Left ventricle myocardium inferior (tissue), 1 donor: Measurements from ENCODE around the gene DBH. TPM values are rescaled to one million over a fixed set of nuclear protein-coding genes. Genes with fewer than 3 reads are reported as not detected.
"Not testable (repeated sequence)": the region's sequence is repeated elsewhere in the genome, so short reads cannot be mapped to it uniquely, and the experiment has no call there.

Experiments used
- DNase-seq: peaks from one replicate; pipeline ENCODE4 v3.0.0-alpha.2; 2020
- H3K27ac ChIP-seq: fragments of 200-600 bp; replicated peaks from 2 replicates; pipeline ENCODE4 v1.8.0; 2021
- H3K27me3 ChIP-seq: fragments of 200-600 bp; 2 replicates; pipeline ENCODE4 v1.8.0; 2021; ENCODE audit warnings: low read depth
- H3K36me3 ChIP-seq: fragments of 200-600 bp; 2 replicates; pipeline ENCODE4 v1.8.0; 2021
- H3K4me1 ChIP-seq: fragments of 200-600 bp; 2 replicates; pipeline ENCODE4 v1.8.0; 2021
- H3K4me3 ChIP-seq: fragments of 200-600 bp; 2 replicates; pipeline ENCODE4 v1.8.0; 2021; ENCODE audit warnings: mild to moderate bottlenecking, moderate library complexity
- H3K9me3 ChIP-seq: fragments of 200-600 bp; replicated peaks from 2 replicates; pipeline ENCODE4 v1.8.0; 2021
- intact Hi-C: fragments of 100-400 bp; cut with micrococcal nuclease; formaldehyde crosslinking; loops from one replicate; pipeline ENCODE4 v1.11.0; 2022
- total RNA-seq: library from RNA; stranded (reverse); fragmentation: NEBNext Ultra II Directional; extraction: Animal tissue kit (Norgen Biotek cat#: 25700); gene quantifications from one replicate; pipeline ENCODE4 v1.2.1, GENCODE V29; 2021
- TF ChIP-seq, protein P1 (sequence below): fragments of 200-600 bp; IDR thresholded peaks from 2 replicates; pipeline ENCODE4 v1.8.0; 2021; ENCODE audit warnings: antibody characterized with exemption, mild to moderate bottlenecking, borderline replicate concordance
- donor health status: DM: no; HTN: yes; CAD: no; lungs with severe emphysema.

Gene DBH
- total RNA-seq, 1 donor from 2014 or later = not detected

DNA sequence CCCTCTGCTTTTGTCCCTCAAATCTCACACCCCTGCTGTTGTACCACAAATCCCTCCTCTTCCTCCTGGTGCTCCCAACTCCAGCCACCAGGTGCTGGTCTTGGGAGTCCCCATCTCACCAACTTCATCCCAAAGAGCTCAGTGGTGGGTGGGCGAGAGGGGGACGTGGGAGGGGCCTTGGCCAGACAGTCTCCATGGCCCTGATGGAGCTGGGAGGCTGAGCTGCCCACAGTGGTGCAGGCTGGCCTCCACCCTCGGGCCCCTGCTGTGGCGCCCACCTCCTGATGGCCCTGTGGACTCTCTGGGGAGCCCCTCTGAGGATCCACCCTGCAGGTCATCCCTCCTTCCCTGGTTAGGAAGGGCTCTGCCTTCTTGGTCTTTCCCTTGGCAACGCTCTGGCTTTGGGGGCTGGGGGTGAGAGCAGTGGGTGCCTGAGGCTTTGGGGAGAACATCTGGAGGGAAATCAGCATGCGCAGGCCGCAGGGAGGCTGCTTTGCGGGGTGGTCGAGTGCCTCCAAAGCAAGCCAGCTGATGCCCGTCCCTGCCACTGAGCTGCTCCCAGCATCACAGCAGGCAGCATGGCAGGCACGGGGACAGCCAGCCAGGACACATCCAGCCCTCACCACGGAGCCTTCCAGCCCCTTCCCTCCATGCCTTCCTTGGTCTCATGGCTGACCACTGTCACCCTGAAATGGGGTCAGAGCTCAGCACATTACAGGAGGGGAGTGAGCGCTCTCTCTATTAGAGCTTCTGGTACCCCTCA is 19.3 kb upstream of the DBH start:
- TF ChIP-seq, protein P1, sequence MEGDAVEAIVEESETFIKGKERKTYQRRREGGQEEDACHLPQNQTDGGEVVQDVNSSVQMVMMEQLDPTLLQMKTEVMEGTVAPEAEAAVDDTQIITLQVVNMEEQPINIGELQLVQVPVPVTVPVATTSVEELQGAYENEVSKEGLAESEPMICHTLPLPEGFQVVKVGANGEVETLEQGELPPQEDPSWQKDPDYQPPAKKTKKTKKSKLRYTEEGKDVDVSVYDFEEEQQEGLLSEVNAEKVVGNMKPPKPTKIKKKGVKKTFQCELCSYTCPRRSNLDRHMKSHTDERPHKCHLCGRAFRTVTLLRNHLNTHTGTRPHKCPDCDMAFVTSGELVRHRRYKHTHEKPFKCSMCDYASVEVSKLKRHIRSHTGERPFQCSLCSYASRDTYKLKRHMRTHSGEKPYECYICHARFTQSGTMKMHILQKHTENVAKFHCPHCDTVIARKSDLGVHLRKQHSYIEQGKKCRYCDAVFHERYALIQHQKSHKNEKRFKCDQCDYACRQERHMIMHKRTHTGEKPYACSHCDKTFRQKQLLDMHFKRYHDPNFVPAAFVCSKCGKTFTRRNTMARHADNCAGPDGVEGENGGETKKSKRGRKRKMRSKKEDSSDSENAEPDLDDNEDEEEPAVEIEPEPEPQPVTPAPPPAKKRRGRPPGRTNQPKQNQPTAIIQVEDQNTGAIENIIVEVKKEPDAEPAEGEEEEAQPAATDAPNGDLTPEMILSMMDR = no peak
- H3K9me3 ChIP-seq = no peaks in the 10 kb centered on the region
- peaks cover 99% of the 10 kb centered on the region for H3K27me3 ChIP-seq
- H3K4me1 ChIP-seq = no peaks in the 10 kb centered on the region
- H3K27ac ChIP-seq = no peak overlapping the region
- H3K36me3 ChIP-seq = no peaks in the 10 kb centered on the region
- intact Hi-C loops = no loop called here
- DNase-seq = no peak
- H3K4me3 ChIP-seq = no peak overlapping the region

DNA sequence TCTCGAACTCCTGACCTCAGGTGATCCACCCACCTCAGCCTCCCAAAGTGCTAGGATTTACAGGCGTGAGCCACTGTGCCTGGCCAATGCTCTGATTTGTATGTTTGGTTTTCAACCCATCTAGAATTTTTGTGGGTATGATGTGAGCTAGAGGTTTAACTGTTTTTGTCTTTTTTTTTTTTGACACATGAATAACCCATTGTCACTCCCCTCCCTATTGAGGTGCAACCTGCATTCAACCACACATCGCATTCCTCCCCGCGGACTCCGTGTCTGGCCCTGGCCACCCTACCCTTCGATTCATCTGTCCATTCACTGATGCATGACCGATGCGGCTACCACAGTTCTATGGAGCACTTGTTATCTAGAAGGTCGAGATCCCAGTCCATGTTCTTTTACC is 17.4 kb upstream of the DBH start:
- Histone ChIP-seq H3K4me1 (no peaks in the 10 kb centered on the region), H3K9me3 (no peaks in the 10 kb centered on the region), H3K36me3 (no peaks in the 10 kb centered on the region), H3K4me3 (no peak overlapping the region), H3K27me3 (peaks cover 99% of the 10 kb centered on the region), H3K27ac (no peak overlapping the region)
- intact Hi-C loops = no loop called here
- TF ChIP-seq, protein P1 = no peak
- DNase-seq = no peak

DNA sequence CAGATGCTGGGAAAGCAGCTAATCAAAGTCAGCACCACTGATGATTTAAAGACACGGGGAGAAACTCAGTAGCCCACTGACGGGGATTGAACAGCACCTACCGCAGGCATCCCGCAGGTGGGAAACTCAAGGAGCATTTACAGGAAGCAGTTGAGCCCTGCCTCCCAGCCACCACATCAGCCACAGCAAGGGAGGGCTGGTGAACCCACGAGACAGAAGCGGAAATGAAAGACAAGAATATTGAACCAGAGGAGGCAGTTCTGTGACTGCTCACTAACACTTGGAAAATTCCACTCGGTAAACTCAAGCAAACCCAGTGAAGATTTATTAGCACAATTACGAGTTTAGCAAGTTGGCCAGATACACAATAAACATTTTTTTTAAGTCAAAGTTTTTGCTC is 16.4 kb upstream of the DBH start:
- H3K4me1 ChIP-seq = no peaks in the 10 kb centered on the region
- intact Hi-C loops = no loop called here
- peaks cover 92% of the 10 kb centered on the region for H3K27me3 ChIP-seq
- no peak for DNase-seq
- H3K27ac ChIP-seq = no peak overlapping the region
- H3K36me3 ChIP-seq = no peaks in the 10 kb centered on the region
- no peaks in the 10 kb centered on the region for H3K9me3 ChIP-seq
- TF ChIP-seq, protein P1 = no peak
- H3K4me3 ChIP-seq = no peak overlapping the region

DNA sequence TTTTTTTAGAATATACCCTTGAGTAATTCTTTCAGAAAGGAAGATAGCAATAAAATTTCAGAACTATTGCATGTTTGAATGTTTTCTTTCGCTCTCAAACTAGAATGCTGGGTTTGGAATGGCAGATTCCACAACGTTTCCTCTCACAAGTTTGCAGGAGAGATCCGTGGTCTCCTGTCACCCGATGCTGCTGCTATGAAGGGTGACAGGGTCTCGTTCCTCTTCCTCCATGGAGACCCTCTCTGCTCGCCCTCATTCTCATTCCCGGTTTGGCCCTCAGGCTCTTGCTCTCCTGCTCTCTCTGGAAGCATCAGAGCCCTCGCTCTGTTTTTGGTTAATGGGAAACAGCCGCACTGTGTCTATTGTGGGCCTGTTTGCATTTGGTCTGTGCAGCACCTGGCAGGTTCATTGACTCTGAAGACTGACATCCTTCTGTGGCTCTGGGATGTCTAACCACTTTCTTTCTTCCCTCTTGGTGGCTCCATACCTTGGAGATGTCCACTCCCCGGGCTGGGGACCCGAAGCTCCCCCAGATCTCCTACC is 14.4 kb upstream of the DBH start:
- intact Hi-C loops = no loop called here
- Histone ChIP-seq H3K36me3 (no peaks in the 10 kb centered on the region), H3K4me1 (no peaks in the 10 kb centered on the region), H3K4me3 (no peak overlapping the region), H3K27me3 (peaks cover 82% of the 10 kb centered on the region), H3K27ac (no peak overlapping the region), H3K9me3 (peaks cover 19% of the 10 kb centered on the region)
- TF ChIP-seq, protein P1 = no peak
- no peak for DNase-seq

DNA sequence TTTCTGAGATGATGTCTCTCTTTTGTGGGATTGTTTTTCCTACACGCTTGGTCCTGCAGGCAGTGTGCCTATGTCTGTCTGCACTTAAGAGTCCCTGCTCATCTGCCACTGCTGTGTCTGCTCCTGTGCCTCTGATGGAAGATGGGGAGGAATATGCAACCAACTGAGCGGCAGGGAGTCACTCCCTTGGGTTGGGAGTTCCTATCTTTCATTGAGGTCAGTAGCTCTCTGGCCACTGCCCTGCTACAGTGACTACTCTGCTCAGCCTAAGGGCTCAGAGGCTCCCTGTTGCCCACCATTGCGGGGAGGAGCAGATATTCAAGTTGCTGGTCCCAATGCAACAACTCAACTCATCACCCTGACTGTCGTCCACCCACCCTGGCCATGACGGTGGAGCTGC is 13.6 kb upstream of the DBH start:
- intact Hi-C loops = no loop called here
- peaks cover 24% of the 10 kb centered on the region for H3K9me3 ChIP-seq

DNA sequence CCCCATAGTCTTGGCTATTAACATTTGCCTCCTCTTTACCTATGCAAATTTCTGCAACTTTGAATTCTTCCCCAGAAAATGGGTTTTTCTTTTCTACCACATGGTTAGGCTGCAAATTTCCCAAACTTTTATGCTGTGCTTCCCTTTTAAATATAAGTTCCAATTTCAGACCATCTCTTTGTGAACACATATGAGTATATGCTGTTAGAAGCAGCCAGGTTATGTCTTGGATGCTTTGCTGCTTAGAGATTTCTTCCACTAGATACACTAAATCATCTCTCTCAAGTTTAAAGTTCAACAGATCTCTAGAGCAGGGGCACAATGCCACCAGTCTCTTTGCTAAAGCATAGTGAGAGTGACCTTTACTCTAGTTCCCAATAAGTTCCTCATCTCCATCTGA is 10.2 kb upstream of the DBH start:
- H3K4me1 ChIP-seq, DNase-seq, H3K4me3 ChIP-seq, H3K36me3 ChIP-seq, intact Hi-C loops, H3K27ac ChIP-seq: not testable (repeated sequence)
- peaks cover 24% of the 10 kb centered on the region for H3K9me3 ChIP-seq
- H3K27me3 ChIP-seq = peaks cover 60% of the 10 kb centered on the region

More for the DNA sequence above, 13.6 kb upstream of the DBH start:
- no peaks in the 10 kb centered on the region for H3K4me1 ChIP-seq
- H3K27me3 ChIP-seq = peaks cover 74% of the 10 kb centered on the region
- H3K27ac ChIP-seq = no peak overlapping the region
- no peaks in the 10 kb centered on the region for H3K36me3 ChIP-seq
- no peak for DNase-seq
- no peak overlapping the region for H3K4me3 ChIP-seq
- TF ChIP-seq, protein P1 = no peak
